KBM-7 (cell line): ENCODE results near the gene SSC4D.

Experiments used
- DNase-seq: peaks from one replicate; pipeline ENCODE4 v3.0.0-alpha.2; 2015
- in situ Hi-C: fragments of 300-500 bp; cut with MboI; formaldehyde crosslinking; loops from 2 replicates; pipeline ENCODE4 v1.14.3; 2020; ENCODE audit warnings: low sequenced_read_pairs, low pct_unique_long_range_greater_than_20kb, mixed read lengths

The SSC4D gene

GRCh38 chr7:76340617-76341131, 68.8 kb downstream of the SSC4D start:
- no peak for DNase-seq
- in situ Hi-C loops, result no loop called here
